Activated T-helper 9 cell treated with anti-CD3 and anti-CD28 coated beads, Interleukin-2, amount 50 U/mL, for 16 hours (primary cell): ENCODE results near the gene TAOK3.
A peak's percentile ranks its signal among the peaks of the same experiment; 100 is the strongest.
"Not testable (repeated sequence)": the region's sequence is repeated elsewhere in the genome, so short reads cannot be mapped to it uniquely, and the experiment has no call there.

ENCODE experiments used
- DNase-seq: peaks from one replicate; pipeline ENCODE4 v3.0.0-alpha.2; 2020; ENCODE audit warnings: low read depth

TAOK3 gene

DNA sequence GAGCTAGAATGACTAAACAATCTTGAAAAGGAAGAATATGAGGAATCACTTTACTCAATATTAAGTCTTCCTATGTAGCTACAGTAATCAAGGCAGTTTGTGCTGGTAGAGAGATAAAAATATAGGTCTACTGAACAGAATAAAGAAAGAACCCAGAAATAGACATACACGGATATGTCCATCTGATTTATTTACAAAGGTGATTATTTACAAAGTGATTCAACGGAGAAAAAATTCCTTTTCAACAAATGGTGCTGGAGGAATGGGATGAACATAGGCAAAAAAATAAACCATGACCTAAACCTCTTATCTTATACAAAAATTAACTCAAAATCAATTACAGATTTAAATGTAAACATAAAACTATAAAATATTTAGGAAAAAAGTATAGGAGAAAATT, 36.6 kb downstream of the TAOK3 start:
- DNase-seq, result no peak

DNA sequence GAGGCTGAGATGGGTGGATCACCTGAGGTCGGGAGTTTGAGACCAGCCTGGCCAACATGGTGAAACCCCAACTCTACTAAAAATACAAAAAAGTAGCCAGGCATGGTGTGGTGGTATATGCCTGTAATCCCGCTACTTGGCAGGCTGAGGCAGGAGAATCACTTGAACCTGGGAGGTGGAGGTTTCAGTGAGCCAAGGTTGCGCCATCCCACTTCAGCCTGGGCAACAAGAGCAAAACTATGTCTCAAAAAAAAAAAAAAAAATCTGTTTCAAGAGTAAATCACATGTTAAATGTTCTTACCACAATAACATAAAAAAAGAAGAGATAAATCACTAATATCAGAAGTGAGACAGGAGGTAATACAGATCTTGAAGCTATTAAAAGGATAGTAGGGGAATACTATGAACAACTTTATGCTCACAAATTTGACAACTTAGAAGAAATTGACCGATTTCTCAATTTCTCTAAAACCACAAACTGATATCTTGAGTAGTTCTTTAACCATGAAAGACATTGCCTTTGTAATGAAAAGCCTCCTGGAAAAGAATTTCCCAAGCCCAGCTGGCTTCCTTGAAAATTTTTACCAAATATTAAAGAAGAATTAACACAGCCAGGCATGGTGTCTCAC, 37.7 kb downstream of the TAOK3 start:
- no peak for DNase-seq

DNA sequence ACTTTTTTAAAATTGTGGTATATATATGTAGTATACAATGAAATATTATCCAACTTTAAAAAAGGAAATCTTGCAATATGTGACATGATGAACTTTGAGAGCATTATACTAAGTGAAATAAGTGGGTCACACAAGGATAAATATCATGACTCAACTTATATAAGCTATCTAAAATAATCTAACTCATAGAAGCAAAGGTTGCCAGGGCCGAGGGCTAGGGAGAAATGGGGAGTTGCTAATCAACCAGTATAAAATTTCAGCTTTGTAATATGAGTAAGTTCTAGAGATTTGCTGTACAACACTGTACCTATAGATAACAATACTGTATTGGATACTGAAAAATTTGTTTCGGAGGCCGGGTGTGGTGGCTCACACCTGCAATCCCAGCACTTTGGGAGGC, 38.5 kb downstream of the TAOK3 start:
- DNase-seq, result no peak

DNA sequence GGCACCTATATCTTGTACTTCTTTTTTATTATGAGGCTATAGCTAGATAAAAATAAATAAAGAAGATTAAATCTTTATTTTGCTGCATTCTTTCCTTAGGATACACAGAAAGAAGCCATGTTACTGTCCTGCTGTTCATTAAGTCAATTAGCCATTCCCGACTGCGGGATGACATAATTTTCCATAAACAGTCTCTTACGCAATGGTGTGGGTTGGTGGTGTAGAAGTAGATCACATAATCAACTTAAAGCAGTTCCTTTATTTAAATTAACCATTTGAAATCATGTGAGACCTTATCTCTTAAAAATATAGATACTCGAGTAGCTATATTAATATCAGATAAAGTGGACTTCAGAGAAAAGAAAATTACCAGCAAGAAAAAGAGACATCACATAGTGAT, 40.2 kb downstream of the TAOK3 start:
- DNase-seq, result no peak

DNA sequence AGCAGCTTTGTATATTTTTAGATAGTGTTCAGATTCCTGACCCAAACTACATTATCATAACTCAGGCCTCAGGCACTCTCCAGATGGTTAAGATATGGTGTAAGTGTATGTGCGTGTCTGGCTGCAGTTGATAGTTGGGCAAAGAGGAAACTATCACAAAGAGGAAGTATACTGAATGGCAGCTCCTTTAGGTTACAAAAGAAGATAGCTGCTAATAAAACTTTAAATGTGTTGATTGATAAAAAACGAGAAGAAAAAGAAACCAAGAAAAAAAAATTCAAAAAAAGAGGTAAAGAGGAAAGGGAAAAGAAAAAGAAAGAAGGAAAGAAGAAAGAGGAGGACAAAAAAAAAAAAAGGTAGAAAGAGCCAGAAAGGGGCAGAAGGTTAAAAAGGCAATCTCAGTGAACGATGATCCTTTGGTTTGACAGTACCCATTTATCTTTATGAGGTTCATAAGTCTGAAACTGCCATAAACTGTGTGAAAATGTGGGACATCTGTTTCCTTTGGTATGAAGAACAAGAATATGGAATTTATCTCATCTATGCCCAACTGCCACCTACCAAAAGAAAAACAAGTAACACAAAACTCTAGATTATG, 42.2 kb downstream of the TAOK3 start:
- DNase-seq, result no peak

DNA sequence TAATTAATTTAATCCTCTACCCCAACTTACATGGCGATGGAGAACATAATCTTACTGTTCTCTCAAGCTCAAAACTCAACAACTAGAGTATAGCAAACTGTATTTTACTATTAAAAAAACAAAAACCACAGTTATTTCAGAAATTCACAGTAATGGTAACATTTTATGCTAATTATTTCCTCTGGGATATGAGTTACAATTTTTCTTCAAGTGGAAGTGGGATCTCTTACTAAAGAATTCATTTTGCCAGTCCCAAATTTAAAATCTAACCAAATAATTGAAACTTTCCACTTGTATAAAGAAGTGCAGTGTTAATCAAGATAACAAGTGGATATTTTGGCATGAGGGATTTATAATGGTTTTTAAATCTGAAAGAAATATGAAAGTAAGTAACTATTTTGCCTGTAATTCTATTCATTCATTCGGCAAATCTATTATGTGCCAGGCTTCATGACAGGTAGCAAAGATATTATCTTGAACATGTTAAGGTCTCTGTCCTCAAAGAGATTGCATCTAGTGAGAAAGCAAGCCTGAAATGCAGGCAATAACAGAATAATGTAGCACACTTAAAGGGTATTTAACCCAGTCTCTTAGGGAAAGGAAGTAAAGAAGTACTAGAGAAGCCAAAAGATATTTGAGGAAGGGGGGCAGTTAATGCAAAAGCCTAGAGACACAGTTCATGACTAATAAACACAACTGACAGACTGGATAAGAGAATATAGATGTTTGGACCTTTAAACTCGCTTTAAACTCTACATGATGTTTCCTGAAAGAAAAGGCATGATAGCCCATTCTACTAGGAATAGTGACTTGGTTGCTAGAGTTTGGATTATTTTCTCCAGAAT, 44.0 kb downstream of the TAOK3 start:
- no peak for DNase-seq

DNA sequence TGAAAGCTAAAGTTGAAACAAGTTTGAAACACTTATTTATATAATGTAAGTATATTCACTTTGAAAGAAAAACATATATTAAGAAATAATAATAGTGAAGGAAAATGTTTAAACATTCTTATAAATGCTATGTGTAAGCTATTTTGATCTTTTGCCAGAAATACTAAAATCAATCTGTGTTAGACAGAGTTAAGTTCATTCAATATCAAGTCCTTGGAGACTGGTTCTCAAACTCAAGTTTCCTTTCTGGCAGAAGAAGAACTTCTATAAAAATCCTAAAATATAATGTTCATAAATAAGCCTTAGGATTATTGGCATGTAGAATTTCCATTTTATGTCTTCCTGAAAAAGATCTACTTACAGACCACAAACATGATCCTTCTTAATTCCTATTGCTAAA, 45.3 kb downstream of the TAOK3 start:
- no peak for DNase-seq

DNA sequence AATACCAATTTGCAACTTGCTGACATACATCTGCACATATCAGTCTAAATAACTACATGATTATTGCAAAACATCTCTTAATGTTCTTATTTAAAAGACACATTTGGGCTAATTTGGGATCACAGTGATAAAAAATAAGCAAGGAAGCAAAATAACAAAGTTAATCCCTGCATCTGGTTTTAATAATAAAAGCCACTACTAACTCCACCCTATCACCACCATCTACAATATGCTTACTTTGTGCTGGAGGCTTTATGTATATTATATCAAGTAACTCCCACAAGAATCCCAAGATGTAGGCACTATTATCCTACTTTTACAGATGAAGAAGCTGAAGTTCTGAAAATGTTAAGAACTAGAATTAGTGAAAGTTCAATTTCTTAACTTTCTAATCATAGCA, 45.7 kb downstream of the TAOK3 start:
- DNase-seq, result no peak

DNA sequence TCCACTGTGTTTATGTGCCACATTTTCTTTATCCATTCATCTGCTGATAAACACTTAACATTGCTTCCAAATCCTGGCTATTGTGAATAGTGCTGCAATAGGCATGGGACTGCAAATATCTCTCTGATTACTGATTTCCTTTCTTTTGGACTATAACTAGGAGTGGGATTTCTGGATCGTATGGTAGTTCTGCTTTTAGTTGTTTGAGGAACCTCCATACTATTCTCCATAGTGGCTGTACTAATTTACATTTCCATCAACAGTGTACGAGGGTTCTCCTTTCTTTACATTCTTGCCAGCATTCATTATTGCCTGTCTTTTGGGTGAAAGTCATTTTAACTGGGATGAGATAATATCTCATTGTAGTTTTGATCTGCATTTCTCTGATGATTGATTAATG, 47.6 kb downstream of the TAOK3 start:
- no peak for DNase-seq

DNA sequence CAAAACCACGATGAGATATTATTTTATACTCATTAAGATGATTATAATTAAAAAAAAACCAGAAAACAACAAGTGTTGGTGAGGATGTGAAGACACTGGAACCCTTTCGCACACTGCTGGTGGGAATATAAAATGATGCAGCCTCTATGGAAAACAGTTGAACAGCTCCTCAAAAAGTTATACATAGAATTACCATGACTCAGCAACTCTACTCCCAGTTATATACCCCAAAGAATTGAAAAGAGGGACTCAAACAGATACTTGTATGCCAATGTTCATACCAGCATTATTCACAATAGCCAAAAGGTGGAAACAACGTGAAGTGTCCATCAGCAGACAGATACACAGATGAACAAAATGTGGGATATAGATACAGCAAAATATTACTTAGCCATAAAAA, 53.1 kb downstream of the TAOK3 start:
- DNase-seq, result no peak

DNA sequence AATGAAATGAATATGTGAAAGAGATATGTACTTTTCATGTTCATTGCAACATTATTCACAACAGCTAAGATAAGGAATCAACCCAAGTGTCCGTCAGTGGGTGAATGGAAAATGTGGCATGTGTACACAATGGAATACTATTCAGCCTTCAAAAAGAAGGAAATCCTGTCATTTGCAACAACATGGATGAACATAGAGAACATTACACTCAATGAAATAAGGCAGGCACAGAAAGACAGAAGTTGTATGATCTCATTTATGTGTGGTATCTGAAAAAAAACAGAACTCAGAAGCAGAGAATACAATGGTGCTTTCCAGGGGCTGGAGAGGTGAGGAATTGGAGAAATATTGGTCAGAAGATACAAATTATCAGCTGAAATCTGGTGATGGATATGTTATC, 54.0 kb downstream of the TAOK3 start:
- DNase-seq, result no peak

DNA sequence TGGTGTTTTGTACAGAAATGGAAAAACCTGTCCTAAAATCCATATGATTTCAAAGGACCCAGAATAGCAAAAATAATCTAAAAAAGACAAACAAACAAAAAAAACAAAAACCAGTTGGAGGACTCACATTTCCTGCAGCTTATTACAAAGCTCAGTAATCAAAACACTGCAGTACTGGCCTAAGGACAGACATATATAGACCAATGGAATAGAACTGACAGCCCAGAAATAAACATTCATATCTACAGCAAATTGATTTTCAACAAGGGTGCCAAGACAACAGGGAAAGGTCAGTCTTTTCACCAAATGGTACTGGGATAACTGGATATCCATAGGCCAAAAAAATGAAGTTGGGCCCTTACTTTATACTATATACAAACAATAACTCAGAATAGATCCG, 55.0 kb downstream of the TAOK3 start:
- DNase-seq, result no peak

DNA sequence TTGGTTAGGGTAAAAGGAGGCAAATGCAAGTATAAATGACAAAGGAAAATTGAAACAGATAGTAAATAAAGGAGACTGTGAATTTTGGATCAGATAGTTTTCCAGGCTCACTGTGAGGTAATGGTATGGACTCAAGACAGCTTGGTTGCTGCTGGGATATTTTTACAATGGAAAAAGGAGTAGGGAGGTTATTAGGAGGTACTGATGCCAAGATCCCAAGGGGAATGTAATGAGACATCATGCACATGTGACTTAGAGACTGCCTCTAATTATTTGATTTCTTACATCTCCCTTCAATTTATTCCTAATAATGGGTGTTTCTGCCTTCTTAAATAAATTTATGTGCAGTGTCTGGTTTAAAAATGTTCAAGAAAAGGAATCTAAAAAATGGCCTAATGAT, 56.9 kb downstream of the TAOK3 start:
- DNase-seq, result no peak

DNA sequence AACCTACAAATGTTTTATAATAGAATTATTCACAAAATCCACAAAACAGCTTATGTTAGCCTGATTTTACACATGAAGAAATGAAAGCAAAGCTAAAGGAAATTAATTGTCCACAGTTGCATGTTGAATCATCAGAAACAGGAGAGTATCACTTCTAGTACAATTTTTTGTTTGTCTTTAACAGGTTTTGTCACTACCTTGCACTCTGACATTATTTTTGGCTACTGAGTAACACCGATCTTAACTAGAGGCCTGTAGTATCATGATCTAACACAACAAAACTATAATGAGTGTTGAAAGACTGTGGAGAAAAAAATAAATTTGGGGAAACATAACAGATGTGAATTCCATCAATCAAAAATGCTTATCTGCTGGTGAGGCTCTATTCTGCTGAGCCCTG, 60.1 kb downstream of the TAOK3 start:
- DNase-seq, result no peak

DNA sequence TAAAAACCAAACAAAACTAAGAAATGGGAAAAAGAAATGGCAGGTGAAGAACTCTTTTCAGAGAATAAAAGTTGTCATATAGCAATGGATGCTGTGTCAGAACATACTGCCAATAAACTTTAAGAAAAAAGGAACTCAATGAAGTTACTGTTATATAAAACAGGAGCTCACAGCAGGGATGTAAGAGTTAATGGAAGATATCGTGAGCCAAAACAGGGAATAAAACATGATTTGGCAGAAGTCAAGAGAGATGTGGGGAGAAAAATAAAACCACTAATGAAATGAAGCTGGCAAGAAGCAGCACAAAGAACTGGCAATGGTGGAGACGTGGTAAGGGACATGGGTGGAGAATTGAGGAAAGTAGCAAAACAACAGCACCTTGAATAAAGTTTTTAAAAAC, 61.0 kb downstream of the TAOK3 start:
- DNase-seq, result no peak

DNA sequence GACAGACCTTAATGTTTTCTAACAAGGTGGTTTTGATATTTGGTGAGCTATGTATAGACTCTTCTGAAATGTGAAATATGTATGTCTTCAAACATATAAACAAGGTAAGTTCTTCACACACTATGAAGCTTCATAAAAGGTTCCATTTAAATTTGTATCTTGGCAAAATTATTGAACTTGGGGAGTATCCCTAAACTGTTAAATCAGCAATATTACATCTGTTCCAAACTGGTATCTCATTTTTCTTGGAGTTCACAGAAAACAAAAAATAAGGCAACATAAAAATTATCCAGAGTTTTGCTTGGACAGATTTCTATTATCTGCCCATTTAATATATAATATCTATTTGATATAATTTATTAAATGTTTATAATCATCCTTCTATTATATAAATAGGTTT, 62.4 kb downstream of the TAOK3 start:
- DNase-seq, result no peak

DNA sequence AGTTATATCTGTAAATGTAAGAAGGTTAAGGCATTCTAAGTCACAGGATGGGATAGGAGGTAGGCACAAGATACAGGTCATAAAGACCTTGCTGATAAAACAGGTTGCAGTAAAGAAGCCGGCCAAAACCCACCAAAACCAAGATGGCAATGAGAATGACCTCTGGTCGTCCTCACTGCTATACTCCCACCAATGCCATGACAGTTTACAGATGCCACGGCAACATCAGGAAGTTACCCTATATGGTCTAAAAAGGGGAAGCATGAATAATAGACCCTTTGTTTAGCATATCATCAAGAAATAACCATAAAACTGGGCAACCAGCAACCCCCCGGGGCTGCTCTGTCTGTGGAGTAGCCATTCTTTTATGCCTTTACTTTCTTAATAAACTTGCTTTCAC, 64.7 kb downstream of the TAOK3 start:
- not testable (repeated sequence) for DNase-seq

DNA sequence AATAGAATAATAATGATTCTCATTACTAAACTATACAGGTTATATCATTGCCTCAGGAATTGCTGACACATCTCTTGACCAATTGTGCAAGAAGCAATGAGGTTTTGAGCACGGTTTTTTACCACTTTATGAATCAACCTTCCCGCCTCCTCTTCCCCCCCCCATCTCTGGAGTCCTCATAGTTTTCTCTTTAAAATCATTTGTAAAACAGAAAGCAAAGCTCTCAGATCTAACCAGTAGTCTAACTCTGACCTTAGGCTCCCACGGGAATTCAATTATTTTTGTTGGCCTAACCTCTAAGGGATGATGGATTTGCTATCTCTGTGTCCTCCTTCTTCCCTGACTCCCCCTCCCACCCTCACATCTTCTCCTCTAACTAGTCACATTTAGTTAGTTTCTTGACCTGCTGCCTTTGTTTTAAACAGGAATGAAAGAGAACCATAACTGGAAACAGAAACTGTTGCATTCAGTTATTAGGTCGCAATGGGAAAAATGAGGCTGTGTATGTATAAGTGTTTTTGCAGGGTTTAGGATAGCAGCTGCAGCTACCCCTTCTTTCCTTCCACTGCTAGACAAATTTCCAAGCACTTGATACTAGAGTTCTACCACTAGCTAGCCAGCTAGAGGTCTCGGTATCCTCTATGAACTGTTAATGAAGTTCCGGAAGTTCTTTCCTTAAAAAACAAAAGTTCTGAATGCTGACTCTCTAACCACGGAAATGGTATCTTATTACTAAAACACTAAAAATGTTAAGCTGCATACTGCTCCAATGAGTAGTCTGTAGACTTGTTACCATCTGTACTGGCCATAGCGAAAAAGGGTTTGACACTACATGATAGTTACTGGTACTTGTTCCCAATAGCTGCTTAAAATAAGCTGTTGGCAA, 65.4 kb downstream of the TAOK3 start:
- DNase-seq, result peak; percentile 21

DNA sequence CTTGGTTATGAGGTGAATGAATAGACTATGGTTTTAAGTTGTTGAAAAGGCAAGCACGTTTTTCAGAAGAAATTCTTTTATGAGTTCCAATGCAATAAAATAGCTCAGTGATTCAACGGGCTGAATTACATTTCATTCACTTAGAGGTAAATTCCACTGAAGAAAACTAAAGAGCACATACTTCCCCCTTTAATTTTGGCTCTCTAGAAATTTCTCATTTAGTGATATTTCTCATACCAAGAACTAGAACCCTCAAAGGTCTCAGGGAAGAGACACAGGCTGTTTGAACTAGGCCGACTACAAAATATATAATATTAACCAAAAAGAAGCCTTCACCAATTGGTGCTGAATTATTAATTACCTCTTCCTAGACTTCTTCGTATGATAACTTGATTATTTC, 68.6 kb downstream of the TAOK3 start:
- no peak for DNase-seq

DNA sequence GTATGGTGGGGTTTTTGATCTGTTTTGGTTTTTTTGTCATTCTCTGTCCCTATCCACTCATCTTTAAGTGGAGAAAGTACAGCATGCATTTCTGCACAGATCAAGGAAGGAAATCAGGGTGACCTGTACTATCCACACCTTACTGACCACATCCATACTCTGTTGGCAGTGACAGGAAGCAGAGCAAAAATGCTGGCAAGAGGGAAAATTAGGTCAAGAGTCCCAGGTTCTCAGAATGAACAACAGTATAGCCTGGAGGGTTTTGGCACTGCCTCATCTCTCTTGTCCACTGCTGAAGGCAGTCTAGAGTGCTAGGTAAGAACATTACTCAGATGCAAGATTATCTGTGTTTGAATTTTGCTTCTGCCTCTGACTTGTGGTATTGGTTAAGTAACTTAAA, 70.7 kb downstream of the TAOK3 start:
- DNase-seq, result no peak

DNA sequence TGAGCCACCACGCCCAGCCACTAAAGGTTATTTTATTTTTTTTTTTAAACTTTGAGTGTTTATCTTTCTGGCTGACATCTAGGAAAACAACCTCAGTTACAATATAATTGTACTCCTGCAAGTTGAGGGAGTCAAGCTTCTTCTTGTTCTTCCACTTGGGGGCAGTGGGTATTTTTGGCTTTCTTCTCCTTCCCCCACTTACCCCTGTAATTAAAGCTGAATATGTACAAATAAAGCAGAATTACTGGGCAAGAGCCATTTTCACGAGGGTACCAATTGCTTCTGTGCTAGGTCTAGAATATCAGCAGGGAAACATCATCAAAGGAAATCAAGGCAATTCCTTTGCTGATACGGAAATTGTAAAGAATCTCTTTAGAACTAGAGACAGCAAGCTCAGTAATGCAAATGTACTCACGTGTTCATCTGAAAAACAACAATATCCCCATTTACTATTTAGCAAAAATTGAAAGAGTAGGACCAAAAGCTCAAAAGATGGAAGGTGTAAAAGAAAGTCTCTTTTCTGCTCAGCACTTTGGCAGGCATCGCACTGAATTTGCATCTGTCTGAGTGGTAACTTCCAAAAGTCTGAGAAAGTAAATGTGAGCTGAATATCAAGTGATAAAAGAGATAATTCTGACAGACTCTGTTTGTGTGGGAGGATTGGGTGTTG, 72.8 kb downstream of the TAOK3 start:
- DNase-seq, result no peak

DNA sequence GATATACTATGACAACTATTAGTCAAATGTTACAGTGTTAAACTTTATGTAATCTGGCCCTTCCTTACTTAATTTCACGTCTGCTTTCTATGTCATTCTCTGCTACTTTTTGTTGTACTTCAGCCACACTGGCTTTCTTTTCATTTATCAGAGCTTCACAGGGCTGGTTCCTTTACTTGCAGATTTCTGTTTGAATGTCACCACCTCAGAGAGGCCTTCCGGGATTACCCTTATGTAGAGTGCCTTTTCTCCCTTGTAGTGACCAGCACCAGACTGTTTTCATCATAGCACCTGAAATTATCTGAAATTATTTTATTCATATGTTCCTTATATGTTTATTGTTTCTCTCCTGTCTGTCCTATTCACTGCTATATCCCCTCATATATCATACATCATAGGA, 75.4 kb downstream of the TAOK3 start:
- DNase-seq, result no peak
